ENCODE measurements around the gene ARL6IP5.

The ARL6IP5 gene, protein sequence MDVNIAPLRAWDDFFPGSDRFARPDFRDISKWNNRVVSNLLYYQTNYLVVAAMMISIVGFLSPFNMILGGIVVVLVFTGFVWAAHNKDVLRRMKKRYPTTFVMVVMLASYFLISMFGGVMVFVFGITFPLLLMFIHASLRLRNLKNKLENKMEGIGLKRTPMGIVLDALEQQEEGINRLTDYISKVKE

DNA sequence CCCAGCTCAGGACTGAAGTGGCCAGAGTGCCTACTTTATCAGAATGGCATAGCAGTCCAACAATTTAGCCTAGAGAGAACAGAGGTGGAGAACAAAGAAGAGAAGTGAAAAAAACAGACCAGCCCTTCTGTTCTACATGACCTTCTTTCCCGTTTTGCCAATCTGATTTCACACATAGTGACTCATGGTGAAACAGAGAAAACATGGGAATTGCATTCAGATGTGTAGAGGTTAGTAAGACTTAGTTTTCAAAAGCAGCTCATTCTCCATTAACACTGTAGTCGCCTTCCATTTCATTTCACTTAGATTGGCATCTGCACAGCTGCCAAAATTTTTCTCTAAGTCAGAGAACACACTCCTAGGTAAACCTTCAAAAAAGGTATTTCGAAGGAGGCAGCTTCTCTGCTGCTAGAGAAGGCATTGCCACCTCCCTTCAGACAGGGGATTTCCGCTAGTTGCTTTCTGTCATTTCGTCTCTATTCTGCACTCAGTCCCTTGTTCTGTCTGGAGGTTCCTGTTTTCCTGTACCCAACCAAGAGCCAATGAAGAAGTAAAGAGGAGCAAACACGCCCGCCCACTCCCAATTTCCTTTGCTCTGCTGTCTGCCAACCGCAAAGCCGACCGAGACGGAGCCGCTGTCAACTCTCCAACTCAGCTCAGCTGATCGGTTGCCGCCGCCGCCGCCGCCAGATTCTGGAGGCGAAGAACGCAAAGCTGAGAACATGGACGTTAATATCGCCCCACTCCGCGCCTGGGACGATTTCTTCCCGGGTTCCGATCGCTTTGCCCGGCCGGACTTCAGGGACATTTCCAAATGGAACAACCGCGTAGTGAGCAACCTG lies at the start of gene ARL6IP5:
Gene ARL6IP5, plus strand, starts transcription at position 612 of the 842 bp plus-strand sequence. Its CDS starts 111 bp downstream, at position 723.
- DNase-seq, result peak; percentile 87 to 89

DNA sequence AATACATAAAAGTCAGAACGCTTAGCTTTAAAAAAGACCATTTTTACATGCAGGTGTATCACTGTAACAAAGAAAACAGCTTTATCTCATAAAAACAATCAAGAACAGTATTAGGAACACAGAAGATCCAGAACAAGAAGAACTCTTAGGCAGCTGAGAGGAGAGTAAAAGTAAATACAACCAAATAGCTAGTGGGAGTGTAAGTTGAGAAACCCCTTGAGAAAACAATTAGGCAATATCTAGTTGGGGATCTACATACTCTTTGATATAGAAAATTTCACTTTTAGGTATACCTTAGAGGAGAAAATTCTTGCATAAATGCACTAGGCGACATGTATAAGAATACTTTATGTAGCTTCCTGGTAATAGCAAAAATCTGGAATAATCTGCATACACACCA lies 40.1 kb upstream of the ARL6IP5 start:
- no peak for DNase-seq

DNA sequence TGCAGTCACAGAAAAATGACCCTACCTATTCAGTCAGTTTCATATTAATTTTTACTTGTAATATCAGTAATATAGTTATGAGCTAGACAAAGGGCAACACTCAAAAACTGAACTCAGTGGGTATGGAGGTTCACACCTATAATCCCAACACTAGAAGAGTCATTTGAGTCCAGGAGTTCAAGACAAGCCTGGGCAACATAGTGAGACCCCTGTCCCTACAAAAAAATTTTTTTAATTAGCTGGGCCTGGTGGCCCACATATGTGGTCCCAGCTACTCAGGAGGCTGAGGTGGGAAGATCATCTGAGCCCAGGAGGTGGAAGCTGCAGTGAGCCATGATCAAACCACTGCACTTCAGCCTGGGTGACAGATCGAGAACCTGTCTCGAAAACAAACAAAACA lies 35.7 kb upstream of the ARL6IP5 start:
- no peak for DNase-seq

DNA sequence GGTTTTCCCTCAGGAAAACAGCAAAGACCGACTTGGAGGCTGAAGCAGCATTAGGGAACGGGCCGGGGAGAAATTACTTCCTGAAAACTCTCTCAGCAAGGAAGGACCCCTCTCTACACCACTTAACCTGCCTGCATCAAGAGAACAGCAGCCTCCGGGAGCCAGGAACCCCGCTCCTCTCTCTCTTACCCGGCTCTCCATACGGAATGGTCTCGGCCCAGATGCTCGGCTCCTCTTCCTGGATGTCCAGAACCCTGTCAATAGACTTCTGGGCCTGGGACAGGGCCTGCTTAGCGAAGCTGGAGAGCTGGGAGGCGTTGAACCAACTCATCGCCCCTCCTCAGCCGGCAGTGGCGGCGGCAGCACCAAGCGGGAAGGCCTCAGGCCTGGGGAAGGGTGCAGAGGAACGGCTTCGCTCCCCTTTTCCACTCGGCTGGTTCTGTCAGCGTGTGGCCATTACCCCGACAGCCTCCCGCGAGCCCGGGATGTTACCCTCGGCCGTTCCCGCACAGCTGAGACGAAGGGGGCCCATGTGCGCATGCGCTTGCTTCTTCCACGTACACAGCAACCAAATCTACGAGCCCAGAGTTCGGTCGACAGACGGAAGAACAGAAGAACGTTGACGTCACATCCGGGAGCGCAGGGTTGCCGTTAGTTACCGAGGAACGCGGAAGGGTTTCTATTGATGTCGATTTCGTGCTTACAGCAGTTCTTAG lies 32.8 kb upstream of the ARL6IP5 start, which contains the start of gene TMF1:
Gene TMF1, minus strand, starts transcription at position 578 of the 716 bp plus-strand sequence. Its CDS starts 247 bp downstream, at position 331.
- peak; percentile 97 for DNase-seq

DNA sequence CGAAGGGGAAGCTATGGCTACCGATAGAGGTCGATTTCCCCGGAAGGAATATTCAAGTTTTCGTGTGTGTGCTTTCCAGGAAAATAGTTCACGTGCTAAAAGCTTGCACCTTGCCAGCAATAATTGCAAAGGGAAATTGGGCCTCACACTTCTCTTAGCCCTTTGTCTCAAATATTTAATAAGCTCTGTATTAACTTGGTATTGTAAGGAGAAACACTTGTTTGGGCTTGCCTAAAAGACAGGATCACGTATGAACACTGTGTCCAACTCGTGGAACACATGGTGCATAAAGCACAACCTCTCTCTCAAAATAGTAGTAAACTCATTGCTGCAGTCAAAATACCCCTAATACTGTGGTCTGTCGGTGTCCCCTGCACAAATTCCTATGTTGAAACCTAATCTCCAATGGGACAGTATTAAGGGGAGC lies 32.3 kb upstream of the ARL6IP5 start:
- no peak for DNase-seq

DNA sequence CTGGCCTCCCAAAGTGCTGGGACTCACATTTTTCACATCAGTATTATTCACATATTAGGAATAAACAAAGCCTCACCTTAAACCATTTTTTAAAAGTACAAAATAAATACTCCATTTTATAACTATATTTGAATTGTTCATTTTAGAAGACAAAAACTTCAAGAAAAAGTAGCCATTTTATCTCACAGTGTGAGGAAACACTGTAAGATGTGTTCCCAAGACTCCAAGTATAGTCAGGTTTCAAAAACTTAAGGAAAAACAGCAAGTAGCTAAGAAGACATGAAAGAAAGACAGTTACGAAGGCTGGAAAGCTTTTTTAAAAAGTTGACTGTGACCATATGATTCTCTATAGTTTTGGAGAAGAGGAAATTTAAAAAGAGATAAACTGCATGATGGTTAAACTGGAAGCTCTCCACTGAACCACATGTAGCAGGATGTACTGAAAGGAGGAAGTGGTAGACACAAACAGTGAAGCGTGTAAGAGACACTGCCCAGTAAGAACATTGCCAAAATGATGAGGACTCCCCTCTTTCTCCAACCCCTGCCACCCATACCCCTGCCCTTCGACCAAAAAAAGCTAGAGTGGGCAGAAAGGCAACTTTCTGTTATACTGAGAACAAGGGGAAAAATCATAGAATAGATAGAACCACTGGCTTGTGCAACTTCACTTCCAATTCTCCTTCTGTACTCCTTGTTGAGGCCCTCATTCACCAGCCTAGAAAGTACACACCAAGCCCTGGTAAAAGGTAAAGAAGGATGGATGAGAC lies 26.4 kb upstream of the ARL6IP5 start:
- no peak for DNase-seq

DNA sequence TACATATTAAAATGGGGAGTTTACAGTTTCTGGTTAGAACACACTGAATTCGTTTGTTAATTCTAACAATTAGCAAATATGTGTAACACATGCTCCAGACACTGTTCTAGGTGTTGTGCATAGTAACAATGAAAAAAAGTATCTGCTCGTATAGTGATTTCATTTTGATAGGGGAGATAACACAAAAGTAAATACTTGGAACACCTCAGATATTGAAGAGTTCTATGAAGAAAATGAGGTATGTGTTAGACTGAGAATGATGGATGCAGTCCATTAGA lies 25.9 kb upstream of the ARL6IP5 start:
- DNase-seq, result no peak

DNA sequence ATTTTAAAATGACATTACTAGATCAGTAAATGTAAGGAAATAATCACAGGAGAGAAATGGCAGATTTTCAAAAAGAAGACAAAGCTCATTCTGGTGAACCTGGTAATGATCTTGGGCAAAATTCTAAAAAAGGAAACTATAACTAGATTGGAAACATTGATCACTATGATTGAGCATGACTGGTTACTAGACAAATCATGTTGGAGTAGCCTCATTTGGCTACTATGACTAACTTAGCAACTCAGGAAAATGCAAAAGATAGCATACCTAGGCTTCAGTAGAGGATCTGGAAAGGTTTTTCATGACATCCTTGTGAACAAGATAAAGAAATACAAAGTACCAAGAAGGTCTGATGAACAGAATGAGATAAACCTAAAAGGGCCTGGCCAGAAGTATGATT lies 25.0 kb upstream of the ARL6IP5 start:
- DNase-seq, result no peak

DNA sequence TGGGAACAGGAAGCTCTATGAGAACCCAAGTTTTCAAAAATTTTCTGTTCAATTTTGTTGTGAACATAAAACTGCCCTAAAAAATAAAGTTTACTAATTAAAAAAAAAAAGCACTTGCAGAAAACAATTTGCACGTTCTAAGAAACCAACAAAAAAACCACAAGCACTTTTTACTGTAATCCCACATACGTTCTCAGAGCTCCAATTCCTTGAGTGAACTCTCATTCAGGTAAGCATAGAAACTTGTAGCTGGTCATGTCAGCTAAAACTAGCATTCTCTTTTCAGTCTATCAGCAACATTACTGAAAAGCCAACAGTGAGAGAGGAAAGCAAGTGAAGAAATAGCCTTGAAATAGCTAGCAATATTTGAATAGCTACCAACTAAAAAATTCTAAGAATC lies 21.1 kb upstream of the ARL6IP5 start:
- DNase-seq, result no peak

DNA sequence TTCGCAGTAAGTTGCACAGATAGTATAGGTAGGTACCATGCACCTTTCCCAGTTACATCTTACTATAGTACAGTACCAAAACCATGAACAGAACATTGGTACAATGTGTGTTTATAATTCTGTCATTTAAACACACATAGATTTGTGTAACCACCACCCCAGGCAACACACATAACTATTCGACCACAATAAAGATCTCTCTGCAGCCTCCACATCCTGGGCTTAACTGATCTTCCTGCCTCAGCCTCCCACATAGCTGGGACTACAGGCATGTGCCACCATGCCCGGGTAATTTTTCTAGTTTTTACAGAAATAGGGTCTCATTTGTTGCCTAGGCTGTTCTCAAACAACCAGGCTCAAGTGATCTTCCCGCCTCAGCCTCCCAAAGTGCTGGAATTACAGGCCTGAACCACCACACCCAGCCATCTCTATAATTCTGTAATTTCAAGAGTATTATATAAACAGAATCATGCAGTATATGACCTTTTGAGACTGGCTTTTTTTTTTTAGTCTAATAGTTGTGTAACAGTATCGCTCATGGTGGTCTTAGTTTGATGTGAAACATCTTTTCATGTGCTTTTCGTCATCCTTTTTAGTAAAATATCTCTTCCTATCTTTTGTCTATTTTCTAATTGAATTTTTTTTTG lies 19.3 kb upstream of the ARL6IP5 start:
- no peak for DNase-seq

DNA sequence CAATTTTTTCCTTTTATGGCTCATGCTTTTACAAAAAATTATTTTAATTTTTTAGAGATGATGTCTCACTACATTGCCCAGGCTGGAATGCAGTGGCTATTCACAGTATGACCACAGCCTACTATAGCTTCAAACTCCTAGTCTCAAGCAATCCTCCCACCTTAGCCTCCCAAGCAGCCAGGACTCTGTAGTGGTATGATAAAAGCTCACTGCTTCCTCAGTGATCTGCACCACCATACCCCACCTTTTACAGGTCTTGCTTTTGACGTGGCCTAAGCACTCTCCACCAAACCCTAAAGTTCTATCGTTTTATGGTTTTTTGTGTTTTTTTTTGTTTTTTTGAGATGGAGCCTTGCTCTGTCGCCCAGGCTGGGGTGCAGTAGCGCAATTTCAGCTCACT lies 18.6 kb upstream of the ARL6IP5 start:
- DNase-seq, result no peak

DNA sequence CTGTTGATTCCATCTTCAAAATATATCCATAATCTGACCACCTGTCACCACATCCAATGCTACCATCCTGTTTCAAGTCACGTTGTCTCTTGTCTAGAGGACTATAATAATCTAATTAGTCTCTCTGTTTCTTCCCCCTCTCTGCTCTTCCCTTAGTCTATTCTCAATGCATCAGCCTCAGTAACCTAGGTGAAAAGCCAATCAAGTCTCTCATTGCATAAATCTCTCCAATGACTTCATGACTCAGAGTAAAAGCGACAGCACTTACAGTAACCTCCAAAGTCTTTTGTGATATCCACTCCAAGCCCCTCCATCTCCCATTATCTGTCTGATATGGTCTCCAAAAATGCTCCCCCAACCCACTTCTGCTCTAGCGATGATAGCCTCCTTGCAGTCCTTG lies 11.8 kb upstream of the ARL6IP5 start:
- no peak for DNase-seq

DNA sequence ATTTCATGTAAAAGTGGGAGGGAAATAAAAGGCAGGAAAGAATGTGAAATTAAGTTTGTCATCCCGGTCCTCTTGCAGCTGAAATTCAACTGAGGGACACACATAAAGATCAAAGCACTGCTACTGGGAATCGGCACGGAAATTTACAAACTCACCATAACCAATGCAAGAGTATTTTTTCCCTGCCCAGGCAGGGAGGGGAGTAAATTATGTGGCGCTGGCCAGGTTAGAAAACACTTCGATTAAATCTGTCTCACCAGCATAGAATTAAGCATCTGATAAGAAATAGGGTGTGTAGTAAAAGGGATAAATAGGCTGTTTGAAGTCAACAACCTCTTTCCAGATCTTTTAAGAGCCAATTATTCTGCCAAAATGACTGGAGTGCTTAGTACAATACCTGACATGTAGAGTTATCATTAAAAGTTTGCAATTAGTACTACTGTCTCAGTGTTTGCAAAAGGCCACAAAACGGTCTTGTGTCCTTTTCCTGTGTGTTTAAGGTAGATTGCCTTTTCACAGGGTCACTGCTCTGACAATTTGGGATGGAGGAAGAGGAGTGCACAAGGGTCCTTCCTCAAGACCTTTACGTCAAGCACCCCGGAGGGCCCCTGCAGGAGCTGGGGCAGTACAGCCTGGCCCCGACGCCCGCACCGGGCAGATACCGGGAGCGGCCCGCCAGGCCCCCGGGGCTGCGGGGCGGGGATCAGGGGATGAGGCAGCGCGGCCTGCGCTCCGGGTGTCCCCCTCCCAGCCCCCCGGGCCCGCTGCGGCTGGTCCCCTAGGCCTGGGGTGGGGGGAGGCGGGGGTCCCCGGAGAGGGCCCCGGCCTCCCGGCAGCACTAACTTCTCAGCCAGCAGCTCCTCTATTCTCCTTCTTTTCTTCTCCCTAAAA lies 5.2 kb upstream of the ARL6IP5 start:
- no peak for DNase-seq

DNA sequence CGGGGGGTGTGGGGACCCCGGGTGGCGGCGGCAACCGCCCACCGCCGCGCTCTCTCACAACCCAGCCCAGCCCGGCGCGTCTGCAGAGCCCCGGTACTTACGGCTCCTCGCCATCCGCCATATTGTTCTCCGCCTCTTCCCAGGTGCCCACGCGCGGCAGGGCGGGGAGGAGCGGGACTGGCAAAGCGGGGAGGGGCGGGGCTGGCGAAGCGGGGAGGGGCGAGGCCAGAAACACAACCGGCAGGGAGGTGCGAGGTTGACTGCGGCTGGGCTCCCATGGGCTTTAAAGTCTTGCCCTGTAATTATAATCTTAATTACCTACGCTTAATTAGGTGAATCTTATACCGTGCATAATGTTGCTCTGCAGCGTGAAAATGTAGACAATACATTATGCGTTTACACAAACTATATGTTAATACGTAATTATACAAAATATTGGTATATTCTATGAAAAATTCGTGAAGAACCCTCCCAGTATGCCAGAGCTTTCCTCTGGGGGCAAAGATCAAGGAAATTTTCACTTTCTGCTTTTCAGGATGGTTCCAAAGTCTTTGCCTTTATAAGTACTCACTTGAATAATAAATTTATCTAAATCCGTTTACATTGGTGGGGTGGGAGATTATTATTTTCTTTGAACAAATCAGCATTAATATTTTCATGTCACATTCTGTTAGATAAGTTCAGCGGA lies 4.4 kb upstream of the ARL6IP5 start, which contains the start of gene UBA3:
Gene UBA3, minus strand, starts transcription at position 133 of the 688 bp plus-strand sequence. Its CDS starts 12 bp downstream, at position 121.
- peak; percentile 93 to 94 for DNase-seq

DNA sequence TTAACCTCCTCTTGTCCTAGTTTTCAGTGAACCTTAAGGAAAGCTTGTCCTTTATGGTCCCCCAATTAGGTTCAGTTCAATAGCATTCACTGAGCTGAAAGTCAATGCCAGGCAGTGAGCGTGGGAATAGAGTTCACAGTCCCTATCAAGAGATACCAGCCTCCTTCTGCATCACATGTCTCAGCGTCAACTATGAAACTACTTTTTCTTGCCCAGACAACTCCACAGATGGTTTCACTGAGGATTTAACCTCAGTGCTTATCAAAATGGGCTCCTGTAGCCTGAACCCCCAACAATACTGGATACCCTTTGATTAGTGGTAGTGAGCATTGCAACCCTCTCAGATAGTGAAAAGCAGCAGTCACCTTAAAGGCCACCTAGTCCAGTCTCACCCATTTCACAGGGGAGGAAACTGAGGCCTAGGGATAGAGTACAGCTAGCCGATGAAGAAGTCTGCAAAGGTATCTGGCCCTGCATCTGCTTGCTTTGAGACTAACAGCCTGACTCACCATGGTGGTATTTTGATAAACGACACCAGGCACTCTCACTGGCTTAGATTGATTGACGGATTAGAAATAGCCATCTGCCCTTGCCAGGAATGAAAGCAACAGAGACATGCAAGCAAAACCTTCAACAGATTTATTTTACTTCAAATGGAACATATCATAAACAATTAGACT lies 3.0 kb upstream of the ARL6IP5 start:
- DNase-seq, result no peak

DNA sequence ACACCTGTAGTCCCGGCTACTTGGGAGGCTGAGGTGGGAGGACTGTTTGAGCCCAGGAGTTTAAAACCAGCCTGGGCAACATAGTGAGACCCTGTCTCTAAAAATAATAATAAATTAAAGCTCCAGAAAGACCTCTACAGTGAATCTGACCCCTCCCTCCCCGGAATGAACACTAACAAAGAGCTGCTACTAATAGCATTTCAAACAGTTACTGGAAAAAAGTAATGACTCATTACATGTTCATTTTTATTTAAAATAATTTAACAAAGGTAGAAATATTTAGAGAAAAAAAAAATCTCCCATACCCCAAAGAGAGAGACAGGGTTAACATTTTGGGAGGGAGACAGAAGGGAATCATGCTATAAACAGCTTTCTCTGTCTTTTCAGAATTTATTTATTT lies 2.4 kb upstream of the ARL6IP5 start:
- no peak for DNase-seq

DNA sequence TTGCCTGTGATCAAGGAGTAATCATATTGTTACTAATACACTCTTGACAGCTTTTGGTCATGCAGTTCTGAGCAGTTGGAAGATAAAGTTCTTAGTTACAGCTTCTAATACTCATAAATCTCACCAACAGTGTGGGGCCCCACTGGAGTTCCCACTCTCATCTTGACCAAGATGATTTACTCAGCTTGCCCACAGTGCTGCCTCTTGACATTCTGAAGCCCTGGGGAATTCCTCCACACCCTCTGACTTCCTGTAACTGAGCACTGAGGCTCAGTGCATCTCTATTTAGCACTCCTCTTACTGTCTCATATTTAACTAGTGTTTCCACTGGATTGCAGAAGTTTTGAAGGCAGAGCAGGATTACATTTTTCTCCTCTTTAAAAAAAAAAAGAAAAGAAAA lies 1.9 kb upstream of the ARL6IP5 start:
- DNase-seq, result peak; percentile 58 to 60

DNA sequence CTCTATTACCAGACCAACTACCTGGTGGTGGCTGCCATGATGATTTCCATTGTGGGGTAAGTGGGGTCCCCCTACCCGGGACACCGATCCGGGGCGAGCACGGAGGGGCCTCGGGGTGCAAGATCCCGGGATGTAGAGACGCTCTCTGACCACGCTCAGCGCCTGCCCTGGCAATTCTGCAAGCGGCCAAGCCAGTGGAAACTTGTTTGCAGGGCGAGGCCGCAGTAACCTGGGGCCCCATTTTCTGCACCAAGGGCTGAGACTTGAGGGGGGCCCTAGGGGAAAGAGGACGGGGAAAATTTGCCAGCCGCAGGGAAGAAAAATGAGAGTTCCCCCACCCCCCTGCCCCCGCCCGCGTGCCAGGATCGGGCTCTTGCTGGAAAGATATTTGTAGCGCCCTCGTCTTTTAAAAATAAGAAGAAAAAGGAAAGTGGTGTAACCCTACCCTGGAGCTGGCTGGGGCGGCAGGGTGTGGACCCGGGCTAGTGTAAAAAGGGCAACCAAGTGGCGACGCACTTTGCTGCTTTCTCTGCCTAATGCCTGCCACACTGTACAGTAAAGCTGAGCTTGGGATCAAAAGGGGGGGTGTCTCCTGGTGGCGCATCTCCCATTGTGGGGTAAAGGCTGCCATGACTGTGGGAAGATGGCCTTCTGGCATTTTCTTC lies 563 bp downstream of the ARL6IP5 start:
- no peak for DNase-seq
